ENCODE measurements around the gene TMEM179. TPM values are rescaled to one million over a fixed set of nuclear protein-coding genes. Genes with fewer than 3 reads are reported as not detected.
A peak's percentile ranks its signal among the peaks of the same experiment; 100 is the strongest.

The TMEM179 gene
- total RNA-seq, 1 experiment from 2014 or later = 11.4 TPM

GRCh38 chr14:104590240-104590965, 14.2 kb downstream of the TMEM179 start:
- Mint-ChIP-seq H3K27ac (0 out of 7 replicates have a peak overlapping the region, but pooled peaks of 1 of the 3 experiments have one; percentile 66), H3K27me3 (ENCODE audit: low read depth) (peaks cover 4% of the 10 kb centered on the region), H3K4me3 (no peak overlapping the region), H3K9me3 (no peaks in the 10 kb centered on the region; a peak in 1 of 5 replicates), H3K36me3 (ENCODE audit: insufficient read depth in 1 of 3, low read depth in 3 of 3) (no peaks in the 10 kb centered on the region), H3K4me1 (peaks cover 0 to 5% of the 10 kb centered on the region in 2 experiments; a peak in 3 of 4 replicates)
- no peak overlapping the region for H4K91ac ChIP-seq (ENCODE audit: insufficient read length, low read depth, low read length)
- no peak overlapping the region for H4K5ac ChIP-seq (ENCODE audit: insufficient read length, low read depth, low read length)
- H2BK120ac ChIP-seq (ENCODE audit: low read depth, low read length, poor library complexity, severe bottlenecking) = no peak overlapping the region
- no peak overlapping the region for H3K4me2 ChIP-seq (ENCODE audit: insufficient read depth, insufficient read length, low read length)
- H3K27me3 ChIP-seq (ENCODE audit: insufficient read depth, low read length) = no peaks in the 10 kb centered on the region
- no peak overlapping the region for H3K4ac ChIP-seq (ENCODE audit: low read depth, low read length)
- H2BK5ac ChIP-seq (ENCODE audit: insufficient read length, low read length) = no peak overlapping the region
- no peaks in the 10 kb centered on the region for H3K79me2 ChIP-seq (ENCODE audit: insufficient read depth, low read length)
- no peak overlapping the region for H2AK5ac ChIP-seq (ENCODE audit: insufficient read length, low read length)
- no peak overlapping the region for H4K8ac ChIP-seq (replicated peaks; ENCODE audit: insufficient read length, low read depth, low read length)
- H2BK15ac ChIP-seq (ENCODE audit: low read depth, low read length) = no peak overlapping the region
- H3K18ac ChIP-seq (ENCODE audit: insufficient read length, low read depth, low read length) = no peak overlapping the region
- no peak overlapping the region for H2AFZ ChIP-seq (ENCODE audit: low read length)
- no peaks in the 10 kb centered on the region for H3K79me1 ChIP-seq (ENCODE audit: insufficient read depth, low read depth, low read length, poor library complexity, severe bottlenecking)
- H3K56ac ChIP-seq (ENCODE audit: insufficient read length, low read depth, low read length) = no peak overlapping the region
- no CpG with 5 or more reads among the region's 23 CpGs for WGBS (ENCODE audit: extremely low coverage, insufficient read length, low lambda C conversion rate)
- no peak for TF ChIP-seq CTCF (conservative IDR thresholded peaks at IDR 0.05)
- no peak overlapping the region for H2BK20ac ChIP-seq (ENCODE audit: low read depth, low read length, poor library complexity, severe bottlenecking)
- no peak overlapping the region for H3K14ac ChIP-seq (ENCODE audit: insufficient read depth, low read length)
- H3K9ac ChIP-seq (ENCODE audit: extremely low read depth, insufficient read length, low read length) = no peak overlapping the region
- H3K23ac ChIP-seq (ENCODE audit: insufficient read length, low read depth, low read length) = no peak overlapping the region
- DNase-seq = no peak
- no peaks in the 10 kb centered on the region for H3K4me1 ChIP-seq (ENCODE audit: insufficient read depth, low read length)
- H3K27ac ChIP-seq (ENCODE audit: insufficient read length, low read depth, low read length) = no peak overlapping the region
- H2BK12ac ChIP-seq (ENCODE audit: insufficient read length, low read depth, low read length) = no peak overlapping the region
- H3K9me3 ChIP-seq (ENCODE audit: control insufficient read depth, low read depth, low read length) = no peaks in the 10 kb centered on the region
- no peaks in the 10 kb centered on the region for H3K23me2 ChIP-seq (ENCODE audit: insufficient read length, low read depth, low read length, poor library complexity, severe bottlenecking)
- no peaks in the 10 kb centered on the region for H4K20me1 ChIP-seq (ENCODE audit: control insufficient read depth, insufficient read depth, insufficient read length)
- H3T11ph ChIP-seq (ENCODE audit: low read length) = no peak overlapping the region

Measured in H9 (cell line).